ENCODE measurements around the gene CHRD.

CHRD gene

GRCh38 chr3:184375747-184376461 is 4.0 kb upstream of the CHRD start:
- TF ChIP-seq ZFX (IDR thresholded peaks at IDR 0.05) (no peak), CTCF (conservative IDR thresholded peaks at IDR 0.05) (no peak)
- no peak overlapping the region for H3K27ac ChIP-seq

- TF ChIP-seq CTCF (conservative IDR thresholded peaks at IDR 0.05) = no peak
- TF ChIP-seq ZFX (IDR thresholded peaks at IDR 0.05) = no peak
- H3K27ac ChIP-seq = no peak overlapping the region
These were observed 2.5 kb upstream of the CHRD start for GRCh38 chr3:184377374-184377773.

GRCh38 chr3:184377882-184378445 is 1.9 kb upstream of the CHRD start, which contains the start of gene THPO:
THPO (minus strand) TSS chr3:184378207; CDS start chr3:184376259, 1,948 bp downstream.
- H3K27ac ChIP-seq = no peak within 1 kb of the TSS
- TF ChIP-seq ZFX (IDR thresholded peaks at IDR 0.05) (no peak), CTCF (conservative IDR thresholded peaks at IDR 0.05) (no peak)

GRCh38 chr3:184378651-184379357 is 1.1 kb upstream of the CHRD start:
- no peak overlapping the region for H3K27ac ChIP-seq
- TF ChIP-seq CTCF (conservative IDR thresholded peaks at IDR 0.05) (no peak), ZFX (IDR thresholded peaks at IDR 0.05) (no peak)

- H3K27ac ChIP-seq = no peak overlapping the region
- TF ChIP-seq CTCF (conservative IDR thresholded peaks at IDR 0.05) (no peak), ZFX (IDR thresholded peaks at IDR 0.05) (no peak)
These were observed 352 bp downstream of the CHRD start for GRCh38 chr3:184380185-184380626.

- no peak overlapping the region for H3K27ac ChIP-seq
- no peak for TF ChIP-seq CTCF (conservative IDR thresholded peaks at IDR 0.05)
- TF ChIP-seq ZFX (IDR thresholded peaks at IDR 0.05) = no peak
These were observed 890 bp downstream of the CHRD start for GRCh38 chr3:184380627-184381260.
